NOMO-1 treated with DMSO at 0.1 percent for 48 hours (cell line): ENCODE results near the gene BBS4.
"Not testable (repeated sequence)": the region's sequence is repeated elsewhere in the genome, so short reads cannot be mapped to it uniquely, and the experiment has no call there.

Experiments used
- DNase-seq: peaks from one replicate; lab custom pipeline; 2025; ENCODE audit not compliant: unreplicated experiment; lab: John Stamatoyannopoulos, UW

Gene BBS4, protein sequence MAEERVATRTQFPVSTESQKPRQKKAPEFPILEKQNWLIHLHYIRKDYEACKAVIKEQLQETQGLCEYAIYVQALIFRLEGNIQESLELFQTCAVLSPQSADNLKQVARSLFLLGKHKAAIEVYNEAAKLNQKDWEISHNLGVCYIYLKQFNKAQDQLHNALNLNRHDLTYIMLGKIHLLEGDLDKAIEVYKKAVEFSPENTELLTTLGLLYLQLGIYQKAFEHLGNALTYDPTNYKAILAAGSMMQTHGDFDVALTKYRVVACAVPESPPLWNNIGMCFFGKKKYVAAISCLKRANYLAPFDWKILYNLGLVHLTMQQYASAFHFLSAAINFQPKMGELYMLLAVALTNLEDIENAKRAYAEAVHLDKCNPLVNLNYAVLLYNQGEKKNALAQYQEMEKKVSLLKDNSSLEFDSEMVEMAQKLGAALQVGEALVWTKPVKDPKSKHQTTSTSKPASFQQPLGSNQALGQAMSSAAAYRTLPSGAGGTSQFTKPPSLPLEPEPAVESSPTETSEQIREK

GRCh38 chr15:72685925-72686794 lies at the start of gene BBS4, which contains the start of gene HIGD2B:
TSS of gene BBS4 (plus strand) at chr15:72686207. CDS start at chr15:72686228, 21 bp downstream.
TSS of gene HIGD2B (minus strand) at chr15:72686182. CDS start at chr15:72676374, 9,808 bp downstream.
- no peak for DNase-seq

DNA sequence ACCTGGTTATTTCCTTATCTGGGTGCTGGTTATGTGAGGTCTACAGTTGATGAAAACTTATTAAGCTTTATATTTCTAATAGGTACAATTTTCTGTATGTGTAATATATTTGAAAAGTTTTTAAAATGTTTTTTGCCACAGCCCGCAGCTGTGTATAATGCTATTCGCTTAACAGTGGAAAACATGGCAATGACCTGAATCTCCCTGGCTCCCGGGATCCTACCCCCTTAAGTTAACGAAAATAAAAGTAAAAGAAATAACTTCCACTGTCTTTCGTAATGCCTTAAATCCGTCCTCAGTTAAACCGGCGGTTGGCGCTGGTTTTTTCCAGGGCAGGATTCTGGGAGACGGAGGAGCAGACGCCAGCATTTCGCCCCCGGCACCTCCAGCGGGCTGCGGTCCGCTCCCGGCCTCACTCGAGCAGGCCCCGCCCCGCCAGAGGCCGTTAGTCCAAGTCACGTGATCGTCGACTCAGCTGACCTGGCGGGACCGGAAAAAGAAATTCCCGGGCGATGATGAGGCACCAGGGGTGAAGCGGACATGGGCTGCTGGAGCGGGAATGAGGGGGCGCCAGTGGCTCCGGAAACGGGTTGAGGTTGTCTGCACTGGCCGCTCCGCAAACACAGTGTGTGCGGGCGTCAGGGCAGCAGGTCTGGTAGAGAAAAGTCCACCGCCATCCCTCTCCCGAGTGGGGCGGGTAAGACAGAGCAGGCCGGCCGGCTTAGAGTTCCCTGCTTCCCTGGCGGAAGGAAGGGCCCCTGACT lies 49.3 kb upstream of the BBS4 start:
- not testable (repeated sequence) for DNase-seq

DNA sequence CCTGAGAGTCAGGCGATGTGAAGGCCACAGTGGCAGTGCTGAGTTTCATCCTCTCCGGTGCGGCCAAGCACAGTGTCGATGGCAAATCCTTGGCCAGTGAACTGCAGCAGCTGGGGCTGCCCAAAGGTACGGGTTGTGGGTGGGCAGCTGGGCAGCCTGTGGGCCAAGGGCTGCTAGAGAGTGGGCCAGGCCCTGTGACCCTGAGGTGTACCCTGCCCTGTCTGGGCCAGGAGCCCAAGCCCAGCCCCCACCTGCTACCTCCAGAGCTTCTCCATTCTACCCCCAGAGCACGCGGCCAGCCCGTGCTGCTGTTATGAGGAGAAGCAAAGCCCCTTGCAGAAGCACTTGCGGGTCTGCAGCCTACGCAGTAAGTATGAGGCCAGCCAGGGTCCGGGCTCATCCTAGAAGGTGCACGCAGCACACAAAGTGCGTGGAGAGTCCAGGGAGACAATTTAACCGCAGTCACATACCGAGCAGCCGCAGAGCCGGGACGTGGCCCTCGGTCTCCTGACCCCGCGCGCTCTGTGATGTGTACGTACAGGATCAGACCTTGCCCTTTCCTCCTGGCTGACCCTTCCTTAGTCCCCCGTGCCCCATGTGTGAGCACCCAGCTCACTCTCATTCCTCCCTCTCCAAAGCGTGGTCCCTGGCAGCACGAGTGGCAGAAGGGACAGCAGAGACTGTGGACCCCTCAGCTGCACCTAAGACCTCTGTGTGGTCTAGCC lies 46.1 kb upstream of the BBS4 start:
- DNase-seq: not testable (repeated sequence)

GRCh38 chr15:72642271-72642670 lies 43.7 kb upstream of the BBS4 start:
- not testable (repeated sequence) for DNase-seq

- DNase-seq: not testable (repeated sequence)
These were observed 37.3 kb upstream of the BBS4 start for GRCh38 chr15:72648631-72649253.

- DNase-seq: not testable (repeated sequence)
These were observed 31.6 kb upstream of the BBS4 start, which contains the start of gene GOLGA6B for GRCh38 chr15:72654397-72654796. TSS of gene GOLGA6B (plus strand) at chr15:72654697. CDS start at chr15:72654738, 41 bp downstream.

DNA sequence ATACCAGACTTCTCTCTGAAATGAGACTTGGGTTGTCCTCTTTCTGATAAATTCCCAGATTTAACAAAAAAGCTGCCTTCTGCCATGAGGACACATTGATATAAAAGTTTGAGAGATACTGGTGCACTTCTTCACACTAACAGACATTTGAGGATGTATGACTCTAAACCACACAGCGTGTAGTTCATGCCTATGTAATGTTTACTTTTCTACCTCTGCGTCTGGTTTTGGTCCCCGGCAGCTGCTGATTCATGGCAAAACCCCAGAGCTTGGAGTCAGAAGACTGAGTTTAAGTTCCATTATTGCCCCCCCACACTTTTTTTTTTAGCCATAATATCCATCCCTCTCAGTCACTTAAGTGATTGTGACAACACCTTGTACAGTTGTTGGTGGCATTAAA lies 30.0 kb upstream of the BBS4 start:
- DNase-seq: not testable (repeated sequence)

GRCh38 chr15:72661081-72661480 lies 24.9 kb upstream of the BBS4 start:
- DNase-seq: not testable (repeated sequence)

- not testable (repeated sequence) for DNase-seq
These were observed 22.1 kb upstream of the BBS4 start for GRCh38 chr15:72663931-72664330.

DNA sequence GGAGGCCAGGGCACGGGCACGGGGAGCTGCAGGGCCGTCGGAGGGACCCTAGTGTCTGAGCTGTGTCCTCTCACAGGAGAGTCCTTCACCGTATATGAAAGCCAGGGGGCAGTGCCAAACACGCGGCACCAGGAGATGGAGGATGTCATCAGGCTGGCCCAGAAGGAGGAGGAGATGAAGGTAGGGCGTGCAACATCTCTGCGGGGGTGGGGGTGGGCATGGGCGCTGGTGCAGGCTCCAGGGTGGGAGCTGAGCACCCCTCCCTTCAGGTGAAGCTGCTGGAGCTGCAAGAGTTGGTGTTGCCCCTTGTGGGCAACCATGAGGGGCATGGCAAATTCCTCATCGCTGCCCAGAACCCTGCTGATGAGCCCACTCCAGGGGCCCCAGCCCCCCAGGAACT lies 20.3 kb upstream of the BBS4 start:
- DNase-seq: not testable (repeated sequence)

DNA sequence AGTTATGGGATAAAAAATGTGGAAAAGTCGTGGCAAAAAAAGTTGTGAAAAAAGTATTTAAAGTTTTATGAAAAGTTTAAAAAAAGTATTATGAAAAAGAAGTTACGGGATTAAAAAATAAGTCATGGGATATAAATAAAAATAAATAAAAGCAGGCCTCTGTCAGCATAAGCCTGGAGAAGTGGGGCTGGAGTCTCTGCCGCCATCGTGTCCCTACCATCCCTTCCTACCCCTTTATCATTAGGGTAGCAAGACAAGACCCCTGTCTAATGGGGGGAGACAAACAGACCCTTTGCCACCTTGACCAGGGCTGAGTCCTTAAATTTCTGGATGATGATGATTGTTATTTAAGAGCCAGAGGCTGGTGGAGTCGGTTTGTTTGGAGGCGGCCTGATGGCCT lies 16.2 kb upstream of the BBS4 start:
- not testable (repeated sequence) for DNase-seq

DNA sequence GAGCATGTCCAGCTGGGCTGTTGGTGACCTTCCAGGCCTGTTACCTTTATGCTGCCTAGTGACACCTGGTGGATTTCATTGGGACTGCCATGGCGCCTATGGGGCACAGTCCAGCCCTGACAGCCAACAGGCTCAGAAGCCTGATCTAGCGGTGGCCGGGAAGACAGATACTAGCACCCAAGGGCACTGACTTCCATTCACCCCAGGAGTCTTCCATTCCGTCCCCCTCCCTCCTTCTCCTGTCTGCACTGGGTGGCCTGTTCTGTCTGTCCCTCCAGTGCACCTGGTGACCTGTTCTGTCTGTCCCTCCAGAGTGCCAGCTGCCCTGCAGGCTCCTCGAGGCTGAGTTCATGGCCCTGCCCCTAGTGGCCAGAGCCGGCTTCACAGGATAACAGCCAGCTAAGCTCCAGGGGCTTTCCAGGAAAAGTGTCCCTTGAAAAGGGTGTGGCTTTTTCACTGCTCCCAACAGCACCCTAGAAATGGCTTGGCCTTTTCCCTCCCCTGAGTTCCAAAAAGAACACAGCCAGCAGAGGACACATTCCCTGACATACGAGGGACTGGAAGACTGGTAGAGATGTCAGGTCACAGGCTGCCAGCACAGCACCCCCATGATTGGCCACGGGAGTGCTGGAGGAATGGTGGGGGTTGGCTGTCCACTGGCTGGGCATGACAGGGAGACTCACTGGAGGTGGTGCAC lies 15.2 kb upstream of the BBS4 start:
- DNase-seq: not testable (repeated sequence)

DNA sequence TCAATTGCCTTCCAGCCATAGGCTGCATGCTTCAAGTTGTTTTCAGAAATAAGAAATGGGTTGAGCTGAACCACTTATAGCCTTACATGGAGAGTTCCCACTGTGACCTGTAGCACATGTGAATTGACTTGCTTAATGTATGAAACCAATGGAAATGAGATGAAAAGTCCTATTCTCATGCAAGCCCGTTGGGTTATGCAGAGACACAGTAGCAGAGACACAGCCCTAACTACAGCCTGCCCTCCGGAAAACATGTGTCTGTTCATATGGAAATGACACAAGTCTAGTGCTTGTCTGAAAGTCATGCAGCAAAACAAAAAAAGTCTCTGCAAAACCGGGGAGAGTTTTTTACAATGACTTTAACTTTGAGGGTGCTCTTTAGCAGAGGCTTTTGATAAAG lies 14.5 kb upstream of the BBS4 start:
- DNase-seq: no peak

DNA sequence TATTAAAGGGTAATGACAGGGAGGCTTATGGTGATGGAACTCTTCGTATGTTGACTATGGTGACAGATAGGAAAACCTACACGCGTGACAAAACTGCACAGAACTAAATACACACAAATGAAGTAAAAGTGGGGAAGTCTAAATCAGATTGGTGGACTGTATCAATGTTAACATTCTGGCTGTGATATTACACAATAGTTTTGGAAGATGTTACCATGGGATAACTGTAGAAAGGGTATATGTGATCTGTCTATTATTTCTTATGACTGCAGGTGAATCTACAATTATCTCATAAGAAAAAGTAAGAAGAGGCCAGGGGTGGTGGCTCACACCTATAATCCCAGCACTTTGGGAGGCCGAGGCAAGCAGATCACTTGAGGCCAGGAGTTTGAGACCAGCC lies 9.2 kb upstream of the BBS4 start:
- DNase-seq: no peak

- no peak for DNase-seq
These were observed 5.1 kb upstream of the BBS4 start for GRCh38 chr15:72680931-72681330.

GRCh38 chr15:72682772-72683171 lies 3.2 kb upstream of the BBS4 start:
- DNase-seq: no peak

DNA sequence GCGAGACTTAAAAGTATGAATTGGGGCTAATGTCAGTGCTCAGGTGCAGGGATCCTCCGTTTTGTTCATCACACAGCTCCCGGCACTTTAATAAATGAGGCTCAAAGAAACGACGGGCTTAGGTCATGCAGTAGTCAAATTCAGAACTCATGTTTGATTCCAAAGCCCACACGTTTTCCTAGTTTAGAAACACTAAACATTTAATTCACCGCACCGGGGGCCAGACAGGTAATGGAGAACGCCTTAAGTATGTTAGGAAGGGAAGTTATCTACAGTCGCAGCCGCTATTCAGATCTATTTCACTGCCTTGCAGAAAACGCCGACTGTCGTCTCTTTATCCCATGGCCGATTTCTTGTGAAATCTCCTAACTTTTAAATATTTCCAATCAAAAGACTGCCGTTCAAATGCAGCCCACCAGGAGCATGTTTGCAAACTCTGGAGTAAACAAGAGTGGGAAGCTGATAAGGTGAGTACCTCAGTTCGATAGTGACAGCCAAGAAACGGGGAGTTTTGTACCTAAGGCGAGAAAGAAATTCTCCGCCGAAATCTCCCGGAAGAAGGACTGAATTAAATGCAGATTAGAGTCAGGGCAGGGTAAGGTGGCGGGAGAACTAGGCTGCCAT lies 594 bp upstream of the BBS4 start:
- DNase-seq: no peak

DNA sequence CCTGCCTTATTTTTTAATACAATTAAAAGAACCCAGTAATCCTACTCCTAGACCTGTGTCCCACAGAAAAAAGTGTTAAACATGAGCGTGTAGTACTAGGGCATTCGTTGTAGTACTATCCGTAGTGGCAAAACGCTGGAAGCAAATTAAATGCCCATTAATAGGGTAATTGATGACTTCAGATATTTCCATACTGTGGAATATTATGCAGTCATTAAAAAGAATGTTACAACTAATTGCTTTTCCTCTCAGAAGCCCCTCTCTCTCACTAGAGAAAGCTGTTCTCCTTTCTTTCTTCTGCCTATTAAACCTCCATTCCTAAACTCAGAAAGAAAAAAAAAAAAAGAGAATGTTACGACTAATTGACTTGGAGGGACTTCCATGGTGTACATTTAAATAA lies 2.7 kb downstream of the BBS4 start:
- DNase-seq: no peak

DNA sequence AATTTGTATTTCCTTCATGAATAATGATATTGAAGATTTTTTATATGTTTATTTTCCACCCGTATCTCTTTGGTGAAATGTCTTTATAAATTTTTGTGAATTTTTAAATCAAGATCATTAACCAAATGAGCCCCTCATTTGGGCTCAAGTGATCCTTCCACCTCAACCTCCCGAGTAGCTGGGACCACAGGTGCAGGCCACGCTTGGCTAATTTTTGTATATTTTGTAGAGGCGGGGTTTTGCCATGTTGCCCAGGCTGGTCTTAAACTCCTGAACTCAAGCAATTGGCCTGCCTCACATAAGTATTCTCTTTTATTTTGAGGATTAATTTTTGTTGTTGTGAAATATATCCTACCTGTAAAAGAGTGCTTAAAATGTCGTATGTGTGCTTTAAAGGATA lies 4.9 kb downstream of the BBS4 start:
- DNase-seq: no peak
